Body of pancreas (tissue), 4 donors: ENCODE measurements around the gene CRBN. TPM values are rescaled to one million over a fixed set of nuclear protein-coding genes. Genes with fewer than 3 reads are reported as not detected.
A peak's percentile ranks its signal among the peaks of the same experiment; 100 is the strongest.

Experiments used
- ATAC-seq: fragments of 150-250 bp; one replicate; pipeline ENCODE4 v1.9.1; 2016
- DNase-seq, 4 donors: peaks; one replicate each; pipeline ENCODE4 v3.0.0-alpha.2; 2019
- H3K27ac ChIP-seq, 4 donors: fragments of 200-600 bp; sonication (generic); 1 replicate in 3 of 4; 2 replicates in 1 of 4; pipeline versions ENCODE4 v1.5.1 to v1.6.1; 2016 to 2019; ENCODE audit warnings: mild to moderate bottlenecking in 1 of 4, mixed read lengths in 1 of 4, moderate library complexity in 1 of 4
- H3K27me3 ChIP-seq, 2 donors: fragments of 200-600 bp; sonication (generic); one replicate each; pipeline ENCODE4 v1.6.0; 2016; ENCODE audit warnings: mild to moderate bottlenecking in 1 of 2
- H3K36me3 ChIP-seq, 2 donors: fragments of 200-600 bp; sonication (generic); replicated peaks in 1 of 2; 2 replicates each; pipeline ENCODE4 v1.5.1; 2016; ENCODE audit warnings: low read depth in 2 of 2; ENCODE audit not compliant: insufficient read depth in 1 of 2
- H3K4me1 ChIP-seq: fragments of 200-600 bp; sonication (generic); one replicate; pipeline ENCODE4 v1.6.0; 2016
- H3K4me3 ChIP-seq, 2 donors: fragments of 200-600 bp; sonication (generic); 1 replicate in 1 of 2; 2 replicates in 1 of 2; pipeline ENCODE4 v1.5.1; 2016 to 2019
- H3K9me3 ChIP-seq, 3 donors: fragments of 200-600 bp; sonication (generic); 1 replicate in 2 of 3; 2 replicates in 1 of 3; pipeline ENCODE4 v1.5.1; 2016
- POLR2A ChIP-seq, 3 donors: fragments of 450-650 bp; IDR thresholded peaks; one replicate each; pipeline ENCODE4 v1.6.1; 2016; ENCODE audit warnings: antibody characterized with exemption in 3 of 3, mild to moderate bottlenecking in 2 of 3
- WGBS, 2 donors: methylation state at CpG; one replicate each; pipeline ENCODE4 v1.1.5; 2017; 5-methylcytosine and 5-hydroxymethylcytosine counted together
- intact Hi-C: fragments of 100-400 bp; cut with DNase I; formaldehyde crosslinking; loops from one replicate; pipeline ENCODE4 v1.15.1; 2023
- total RNA-seq, 2 donors: library from RNA; depleted of rRNA; stranded (reverse); fragments of >200 nt; gene quantifications; one replicate each; pipeline ENCODE4 v1.1.0, GENCODE V29; 2016
- TF ChIP-seq, protein P1 (sequence below), 7 experiments: fragments of 450-650 bp in 4 of 7; fragments of 200-600 bp in 3 of 7; sonication (generic) in 3 of 7; IDR thresholded peaks; one replicate each; pipeline ENCODE4 v1.5.1; 2016 to 2019; ENCODE audit warnings: antibody characterized with exemption in 7 of 7

The CRBN gene
- total RNA-seq, 2 donors from 2014 or later, result 33.9 to 37.9 TPM

DNA sequence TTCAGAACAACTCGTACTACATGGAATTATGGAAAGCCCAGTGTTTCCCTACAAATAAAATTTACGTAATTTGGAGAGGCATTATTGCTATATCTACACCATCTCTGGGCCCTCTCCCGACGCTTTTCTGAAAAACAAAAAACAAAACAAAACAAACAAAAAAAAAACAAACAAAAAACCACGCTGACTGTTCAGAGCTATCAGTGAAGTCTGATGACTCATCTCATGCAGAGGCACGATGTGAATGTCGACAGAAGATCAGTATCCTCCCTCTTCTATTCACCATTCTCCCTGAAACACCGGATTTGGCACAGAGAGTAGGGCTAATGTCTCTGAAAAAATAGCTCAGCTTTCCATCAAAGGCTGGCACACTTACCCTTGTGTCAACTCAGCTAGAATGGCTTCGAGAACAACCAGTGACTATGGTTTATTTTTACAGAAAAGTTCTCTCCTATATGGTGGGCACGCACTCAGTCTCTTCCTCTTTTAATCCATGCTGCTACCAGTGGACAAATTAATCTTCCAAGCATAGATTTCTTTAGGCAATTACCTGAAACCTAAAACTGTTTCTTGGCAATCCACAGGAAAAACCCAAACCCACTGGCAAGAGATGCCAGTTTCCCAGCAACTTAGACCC, 1.5 kb downstream of the CRBN start:
- WGBS, 2 donors, result 47 to 53% methylated on average over 10 of the region's 10 CpGs
- TF ChIP-seq POLR2A (IDR thresholded peaks at IDR 0.05), result no peak
- TF ChIP-seq, protein P1, sequence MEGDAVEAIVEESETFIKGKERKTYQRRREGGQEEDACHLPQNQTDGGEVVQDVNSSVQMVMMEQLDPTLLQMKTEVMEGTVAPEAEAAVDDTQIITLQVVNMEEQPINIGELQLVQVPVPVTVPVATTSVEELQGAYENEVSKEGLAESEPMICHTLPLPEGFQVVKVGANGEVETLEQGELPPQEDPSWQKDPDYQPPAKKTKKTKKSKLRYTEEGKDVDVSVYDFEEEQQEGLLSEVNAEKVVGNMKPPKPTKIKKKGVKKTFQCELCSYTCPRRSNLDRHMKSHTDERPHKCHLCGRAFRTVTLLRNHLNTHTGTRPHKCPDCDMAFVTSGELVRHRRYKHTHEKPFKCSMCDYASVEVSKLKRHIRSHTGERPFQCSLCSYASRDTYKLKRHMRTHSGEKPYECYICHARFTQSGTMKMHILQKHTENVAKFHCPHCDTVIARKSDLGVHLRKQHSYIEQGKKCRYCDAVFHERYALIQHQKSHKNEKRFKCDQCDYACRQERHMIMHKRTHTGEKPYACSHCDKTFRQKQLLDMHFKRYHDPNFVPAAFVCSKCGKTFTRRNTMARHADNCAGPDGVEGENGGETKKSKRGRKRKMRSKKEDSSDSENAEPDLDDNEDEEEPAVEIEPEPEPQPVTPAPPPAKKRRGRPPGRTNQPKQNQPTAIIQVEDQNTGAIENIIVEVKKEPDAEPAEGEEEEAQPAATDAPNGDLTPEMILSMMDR (IDR thresholded peaks at IDR 0.05), result no peak
- peaks cover 19% of the 10 kb centered on the region for H3K4me1 ChIP-seq
- no peaks in the 10 kb centered on the region for H3K36me3 ChIP-seq
- ATAC-seq (no peak), DNase-seq (no peak)
- no peak overlapping the region for H3K27ac ChIP-seq
- H3K27me3 ChIP-seq, result no peaks in the 10 kb centered on the region
- H3K9me3 ChIP-seq, result no peaks in the 10 kb centered on the region
- no peak overlapping the region for H3K4me3 ChIP-seq
- intact Hi-C loops, result no loop called here

DNA sequence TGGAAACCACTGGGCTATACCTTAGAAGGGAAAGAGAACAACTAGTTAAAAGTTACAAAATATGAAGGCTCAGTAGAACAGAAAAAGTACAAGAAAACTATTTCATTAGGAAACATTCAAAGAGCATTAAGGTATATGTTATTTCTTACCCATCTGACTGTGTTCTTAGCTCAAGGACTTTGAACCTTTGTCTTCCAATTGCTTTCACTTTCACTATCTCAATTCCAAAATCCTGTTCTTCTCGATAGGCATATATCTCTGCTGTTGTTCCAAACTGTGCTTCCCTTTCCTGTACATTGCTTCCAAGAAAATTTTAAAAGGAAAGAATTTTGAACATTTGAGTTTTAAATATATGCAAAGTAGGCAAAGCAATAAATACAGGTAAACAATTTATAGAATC, 6.9 kb downstream of the CRBN start:
- no peak for DNase-seq
- H3K36me3 ChIP-seq, result peaks cover 0 to 20% of the 10 kb centered on the region in 2 donors
- H3K4me1 ChIP-seq, result peaks cover 10% of the 10 kb centered on the region
- H3K27me3 ChIP-seq, result no peaks in the 10 kb centered on the region
- 27 to 31% methylated on average over 1 of the region's 1 CpG for WGBS, 2 donors
- H3K4me3 ChIP-seq, result no peak overlapping the region
- no peak for ATAC-seq
- intact Hi-C loops, result no loop called here
- peak overlapping the region in 2 of 4 donors; percentile 27 to 60 for H3K27ac ChIP-seq
- no peaks in the 10 kb centered on the region for H3K9me3 ChIP-seq
- TF ChIP-seq, protein P1 (IDR thresholded peaks at IDR 0.05), result no peak
- TF ChIP-seq POLR2A (IDR thresholded peaks at IDR 0.05), result no peak

DNA sequence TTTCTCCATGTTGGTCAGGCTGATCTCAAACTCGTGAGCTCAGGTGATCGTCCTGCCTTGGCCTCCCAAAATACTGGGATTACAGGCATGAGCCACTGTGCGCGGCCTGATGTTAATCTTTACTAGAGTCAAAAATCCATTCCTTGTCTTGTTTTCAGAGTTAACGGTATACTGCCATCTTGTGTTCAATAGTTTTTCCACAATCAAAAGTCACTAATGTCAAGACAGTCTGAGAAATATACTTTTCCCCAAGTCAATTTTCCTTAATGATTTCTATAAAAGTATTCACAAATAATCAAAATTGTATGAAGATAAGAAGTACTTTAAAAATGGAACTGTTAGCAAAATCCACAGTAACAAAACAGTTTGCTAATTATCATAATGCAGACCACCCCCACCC, 8.5 kb downstream of the CRBN start:
- peak; percentile 30 for ATAC-seq
- Histone ChIP-seq H3K27me3 (no peaks in the 10 kb centered on the region), H3K27ac (no peak overlapping the region), H3K4me1 (peaks cover 4% of the 10 kb centered on the region), H3K9me3 (no peaks in the 10 kb centered on the region), H3K4me3 (no peak overlapping the region), H3K36me3 (peaks cover 0 to 33% of the 10 kb centered on the region in 2 donors)
- intact Hi-C loops, result no loop called here
- no peak for DNase-seq
- TF ChIP-seq POLR2A (IDR thresholded peaks at IDR 0.05), result no peak
- TF ChIP-seq, protein P1 (IDR thresholded peaks at IDR 0.05), result peak in 5 of 7 experiments; percentile 19 to 31 (median 21)
- 41 to 53% methylated on average over 5 of the region's 5 CpGs for WGBS, 2 donors

DNA sequence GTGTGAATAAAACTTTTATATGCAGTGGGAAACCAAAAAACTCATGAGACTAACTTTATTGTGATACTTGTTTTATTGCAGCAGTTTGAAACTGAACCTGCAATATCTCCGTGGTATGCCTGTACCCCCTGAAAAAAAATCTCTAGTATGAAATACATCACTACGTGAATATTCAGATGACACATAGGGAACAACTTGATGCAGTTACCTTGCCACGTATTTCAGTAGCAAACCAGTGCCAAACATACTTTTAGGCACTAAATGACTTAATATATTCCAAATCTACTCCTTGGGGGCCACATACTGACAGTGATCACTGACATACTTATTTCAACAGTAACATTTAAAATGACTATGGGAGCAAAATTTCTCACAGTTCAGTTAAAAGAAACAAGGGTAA, 13.8 kb downstream of the CRBN start:
- 93 to 95% methylated on average over 3 of the region's 3 CpGs for WGBS, 2 donors
- Histone ChIP-seq H3K27ac (no peak overlapping the region), H3K9me3 (no peaks in the 10 kb centered on the region), H3K27me3 (no peaks in the 10 kb centered on the region), H3K4me3 (no peak overlapping the region), H3K36me3 (peaks cover 0 to 44% of the 10 kb centered on the region in 2 donors), H3K4me1 (no peaks in the 10 kb centered on the region)
- DNase-seq (no peak), ATAC-seq (no peak)
- no peak for TF ChIP-seq POLR2A (IDR thresholded peaks at IDR 0.05)
- TF ChIP-seq, protein P1 (IDR thresholded peaks at IDR 0.05), result no peak
- intact Hi-C loops, result no loop called here

DNA sequence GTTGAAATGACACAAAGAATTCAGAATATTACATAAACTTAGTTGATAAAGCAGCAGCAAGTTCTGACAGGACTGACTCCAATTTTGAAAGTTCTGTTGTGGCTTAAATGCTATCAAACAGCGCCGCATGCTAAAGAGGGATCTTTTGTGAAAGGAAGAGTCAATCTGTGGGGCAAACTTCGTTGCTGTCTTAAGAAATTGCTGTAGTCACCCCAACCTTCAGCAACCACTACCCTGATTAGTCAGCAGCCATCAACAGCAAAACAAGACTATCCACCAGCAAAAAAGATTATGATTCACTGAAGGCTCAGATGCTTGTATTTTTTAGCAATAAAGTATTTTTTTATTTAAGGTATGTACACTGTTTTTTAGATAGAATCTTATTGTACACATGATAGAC, 14.2 kb downstream of the CRBN start:
- Histone ChIP-seq H3K27me3 (no peaks in the 10 kb centered on the region), H3K4me3 (no peak overlapping the region), H3K9me3 (no peaks in the 10 kb centered on the region), H3K27ac (no peak overlapping the region), H3K4me1 (no peaks in the 10 kb centered on the region), H3K36me3 (peaks cover 0 to 44% of the 10 kb centered on the region in 2 donors)
- intact Hi-C loops, result no loop called here
- DNase-seq, result no peak
- ATAC-seq, result no peak
- no peak for TF ChIP-seq POLR2A (IDR thresholded peaks at IDR 0.05)
- TF ChIP-seq, protein P1 (IDR thresholded peaks at IDR 0.05), result no peak
- WGBS, 2 donors, result 64 to 67% methylated on average over 3 of the region's 3 CpGs
